ENCODE results near the gene PDK1. TPM values are rescaled to one million over a fixed set of nuclear protein-coding genes. Genes with fewer than 3 reads are reported as not detected.
"Not testable (repeated sequence)": the region's sequence is repeated elsewhere in the genome, so short reads cannot be mapped to it uniquely, and the experiment has no call there.

PDK1 gene
- total RNA-seq, 5 donors from 2014 or later (not counting 1 experiment from before 2014, with no cell fraction given): 37.3 to 70.3 (median 48.6) TPM

GRCh38 chr2:172533687-172534086 is 22.2 kb upstream of the PDK1 start:
- Mint-ChIP-seq H3K4me1 (peaks cover 0 to 2% (median 0%) of the 10 kb centered on the region in 3 donors), H3K36me3 (peaks cover 61% of the 10 kb centered on the region), H3K9me3 (peaks cover 12 to 36% (median 20%) of the 10 kb centered on the region in 3 donors), H3K4me3 (no peak overlapping the region), H3K27me3 (no peaks in the 10 kb centered on the region), H3K27ac (no peak overlapping the region)
- H3K36me3 ChIP-seq (ENCODE audit: control insufficient read depth in 2 of 2, extremely low read depth in 1 of 2, insufficient read depth in 1 of 2, low read length in 1 of 2): peaks cover 3 to 8% of the 10 kb centered on the region in 2 donors
- DNase-seq (no peak), ATAC-seq (replicated peaks in 1 of 4) (no peak)
- no peaks in the 10 kb centered on the region for H3K4me1 ChIP-seq (ENCODE audit: control insufficient read depth in 1 of 2, extremely low read depth in 1 of 2, insufficient read depth in 2 of 2, low read length in 2 of 2)
- WGBS (ENCODE audit: insufficient coverage): no CpG with 5 or more reads among the region's 1 CpG
- no peak overlapping the region for H3K4me3 ChIP-seq (ENCODE audit: control insufficient read depth in 1 of 2, extremely low read depth in 1 of 2, low read length in 1 of 2)
- ChIA-PET POLR2A (no interaction called here), CTCF (no interaction called here)
- no peaks in the 10 kb centered on the region for H3K27me3 ChIP-seq (replicated peaks in 1 of 2; ENCODE audit: control insufficient read depth in 2 of 2, extremely low read depth in 1 of 2, insufficient read depth in 2 of 2, low read length in 1 of 2)
- peaks cover 4% of the 10 kb centered on the region for H3K9me3 ChIP-seq
- no peak overlapping the region for H3K27ac ChIP-seq (ENCODE audit: low read length)

GRCh38 chr2:172535119-172535518 is 20.8 kb upstream of the PDK1 start:
- ATAC-seq (replicated peaks in 1 of 4): no peak
- H3K27me3 Mint-ChIP-seq: no peaks in the 10 kb centered on the region
- Histone ChIP-seq H3K9me3 (peaks cover 7% of the 10 kb centered on the region), H3K36me3 (ENCODE audit: control insufficient read depth in 2 of 2, extremely low read depth in 1 of 2, insufficient read depth in 1 of 2, low read length in 1 of 2) (peaks cover 3 to 8% of the 10 kb centered on the region in 2 donors), H3K4me1 (ENCODE audit: control insufficient read depth in 1 of 2, extremely low read depth in 1 of 2, insufficient read depth in 2 of 2, low read length in 2 of 2) (no peaks in the 10 kb centered on the region), H3K4me3 (ENCODE audit: control insufficient read depth in 1 of 2, extremely low read depth in 1 of 2, low read length in 1 of 2) (no peak overlapping the region), H3K27ac (ENCODE audit: low read length) (no peak overlapping the region), H3K27me3 (replicated peaks in 1 of 2; ENCODE audit: control insufficient read depth in 2 of 2, extremely low read depth in 1 of 2, insufficient read depth in 2 of 2, low read length in 1 of 2) (no peaks in the 10 kb centered on the region)
- ChIA-PET POLR2A (no interaction called here), CTCF (no interaction called here)
- H3K27ac Mint-ChIP-seq: no peak overlapping the region
- peaks cover 10 to 32% (median 13%) of the 10 kb centered on the region in 3 donors for H3K9me3 Mint-ChIP-seq
- H3K36me3 Mint-ChIP-seq: peaks cover 57% of the 10 kb centered on the region
- WGBS (ENCODE audit: insufficient coverage): 100% methylated on average over 1 of the region's 3 CpGs
- no peak for DNase-seq
- peaks cover 0 to 2% (median 0%) of the 10 kb centered on the region in 3 donors for H3K4me1 Mint-ChIP-seq
- H3K4me3 Mint-ChIP-seq: no peak overlapping the region

- POLR2A ChIA-PET, H3K9me3 ChIP-seq: not testable (repeated sequence)
These were observed 18.0 kb upstream of the PDK1 start for GRCh38 chr2:172537851-172538250.

GRCh38 chr2:172539767-172540166 is 16.1 kb upstream of the PDK1 start:
- CTCF ChIA-PET: interaction anchor here in 1 of 2 donors (0.6 kb wide), 1 partner anchor 390 kb away, joined by 3 read pairs; no protein-coding TSS in a partner anchor
- POLR2A ChIA-PET: no interaction called here

More at GRCh38 chr2:172537851-172538250, 18.0 kb upstream of the PDK1 start:
- H3K27ac Mint-ChIP-seq; H3K4me3 Mint-ChIP-seq; H3K27me3 ChIP-seq (replicated peaks in 1 of 2; ENCODE audit: control insufficient read depth in 2 of 2, extremely low read depth in 1 of 2, insufficient read depth in 2 of 2, low read length in 1 of 2); DNase-seq; H3K4me1 ChIP-seq (ENCODE audit: control insufficient read depth in 1 of 2, extremely low read depth in 1 of 2, insufficient read depth in 2 of 2, low read length in 2 of 2); H3K27me3 Mint-ChIP-seq; H3K4me1 Mint-ChIP-seq; CTCF ChIA-PET; H3K4me3 ChIP-seq (ENCODE audit: control insufficient read depth in 1 of 2, extremely low read depth in 1 of 2, low read length in 1 of 2); H3K27ac ChIP-seq (ENCODE audit: low read length); ATAC-seq (replicated peaks in 1 of 4); H3K36me3 ChIP-seq (ENCODE audit: control insufficient read depth in 2 of 2, extremely low read depth in 1 of 2, insufficient read depth in 1 of 2, low read length in 1 of 2): not testable (repeated sequence)
- 100% methylated on average over 11 of the region's 37 CpGs for WGBS (ENCODE audit: insufficient coverage)
- peaks cover 8 to 28% (median 9%) of the 10 kb centered on the region in 3 donors for H3K9me3 Mint-ChIP-seq
- H3K36me3 Mint-ChIP-seq: peaks cover 40% of the 10 kb centered on the region

GRCh38 chr2:172540421-172540820 is 15.5 kb upstream of the PDK1 start:
- CTCF ChIA-PET: no interaction called here
- no peak overlapping the region for H3K27ac ChIP-seq (ENCODE audit: low read length)
- ATAC-seq (replicated peaks in 1 of 4) (no peak), DNase-seq (no peak)
- Mint-ChIP-seq H3K27ac (no peak overlapping the region), H3K27me3 (no peaks in the 10 kb centered on the region), H3K9me3 (peaks cover 0 to 15% (median 10%) of the 10 kb centered on the region in 3 donors), H3K4me1 (no peaks in the 10 kb centered on the region), H3K4me3 (no peak overlapping the region), H3K36me3 (peaks cover 31% of the 10 kb centered on the region)
- peaks cover 0 to 2% of the 10 kb centered on the region in 2 donors for H3K36me3 ChIP-seq (ENCODE audit: control insufficient read depth in 2 of 2, extremely low read depth in 1 of 2, insufficient read depth in 1 of 2, low read length in 1 of 2)
- POLR2A ChIA-PET: no interaction called here
- H3K4me1 ChIP-seq (ENCODE audit: control insufficient read depth in 1 of 2, extremely low read depth in 1 of 2, insufficient read depth in 2 of 2, low read length in 2 of 2): no peaks in the 10 kb centered on the region
- peaks cover 3% of the 10 kb centered on the region for H3K9me3 ChIP-seq
- H3K4me3 ChIP-seq (ENCODE audit: control insufficient read depth in 1 of 2, extremely low read depth in 1 of 2, low read length in 1 of 2): no peak overlapping the region
- peaks cover 0 to 4% of the 10 kb centered on the region in 2 experiments for H3K27me3 ChIP-seq (replicated peaks in 1 of 2; ENCODE audit: control insufficient read depth in 2 of 2, extremely low read depth in 1 of 2, insufficient read depth in 2 of 2, low read length in 1 of 2)

More at GRCh38 chr2:172539767-172540166, 16.1 kb upstream of the PDK1 start:
- Histone ChIP-seq H3K4me3 (ENCODE audit: control insufficient read depth in 1 of 2, extremely low read depth in 1 of 2, low read length in 1 of 2) (no peak overlapping the region), H3K9me3 (peaks cover 3% of the 10 kb centered on the region), H3K27me3 (replicated peaks in 1 of 2; ENCODE audit: control insufficient read depth in 2 of 2, extremely low read depth in 1 of 2, insufficient read depth in 2 of 2, low read length in 1 of 2) (peaks cover 0 to 4% of the 10 kb centered on the region in 2 experiments), H3K27ac (ENCODE audit: low read length) (no peak overlapping the region), H3K4me1 (ENCODE audit: control insufficient read depth in 1 of 2, extremely low read depth in 1 of 2, insufficient read depth in 2 of 2, low read length in 2 of 2) (no peaks in the 10 kb centered on the region), H3K36me3 (ENCODE audit: control insufficient read depth in 2 of 2, extremely low read depth in 1 of 2, insufficient read depth in 1 of 2, low read length in 1 of 2) (peaks cover 0 to 3% of the 10 kb centered on the region in 2 donors)
- Mint-ChIP-seq H3K27me3 (no peaks in the 10 kb centered on the region), H3K9me3 (peaks cover 3 to 16% (median 15%) of the 10 kb centered on the region in 3 donors), H3K4me3 (no peak overlapping the region), H3K4me1 (no peaks in the 10 kb centered on the region), H3K36me3 (peaks cover 34% of the 10 kb centered on the region), H3K27ac (no peak overlapping the region)
- no peak for ATAC-seq (replicated peaks in 1 of 4)
- DNase-seq: no peak
- no CpG with 5 or more reads among the region's 4 CpGs for WGBS (ENCODE audit: insufficient coverage)

GRCh38 chr2:172545408-172546075 is 10.3 kb upstream of the PDK1 start:
- no CpG with 5 or more reads among the region's 2 CpGs for WGBS (ENCODE audit: insufficient coverage)
- DNase-seq: no peak
- no peak for ATAC-seq (replicated peaks in 1 of 4)
- H3K36me3 Mint-ChIP-seq: peaks cover 20% of the 10 kb centered on the region
- no peaks in the 10 kb centered on the region for H3K9me3 ChIP-seq
- H3K27me3 ChIP-seq (replicated peaks in 1 of 2; ENCODE audit: control insufficient read depth in 2 of 2, extremely low read depth in 1 of 2, insufficient read depth in 2 of 2, low read length in 1 of 2): peaks cover 0 to 4% of the 10 kb centered on the region in 2 experiments
- peaks cover 0 to 2% of the 10 kb centered on the region in 2 donors for H3K36me3 ChIP-seq (ENCODE audit: control insufficient read depth in 2 of 2, extremely low read depth in 1 of 2, insufficient read depth in 1 of 2, low read length in 1 of 2)
- H3K4me3 Mint-ChIP-seq: no peak overlapping the region
- no peak overlapping the region for H3K4me3 ChIP-seq (ENCODE audit: control insufficient read depth in 1 of 2, extremely low read depth in 1 of 2, low read length in 1 of 2)
- H3K27ac Mint-ChIP-seq: no peak overlapping the region
- H3K27me3 Mint-ChIP-seq: no peaks in the 10 kb centered on the region
- ChIA-PET CTCF (interaction anchor here in 1 of 2 donors (0.6 kb wide), 1 partner anchor 342 kb away, joined by 3 read pairs; no protein-coding TSS in a partner anchor), POLR2A (no interaction called here)
- no peak overlapping the region for H3K27ac ChIP-seq (ENCODE audit: low read length)
- H3K9me3 Mint-ChIP-seq: peaks cover 0 to 12% (median 7%) of the 10 kb centered on the region in 3 donors
- H3K4me1 Mint-ChIP-seq: peaks cover 14 to 16% (median 15%) of the 10 kb centered on the region in 3 donors
- peaks cover 3 to 8% of the 10 kb centered on the region in 2 experiments for H3K4me1 ChIP-seq (ENCODE audit: control insufficient read depth in 1 of 2, extremely low read depth in 1 of 2, insufficient read depth in 2 of 2, low read length in 2 of 2)

All from T-cell (primary cell).